Motor neuron (in vitro differentiated cells): ENCODE data around the gene USP54. TPM values are rescaled to one million over a fixed set of nuclear protein-coding genes. Genes with fewer than 3 reads are reported as not detected.
"Not testable (repeated sequence)": the region's sequence is repeated elsewhere in the genome, so short reads cannot be mapped to it uniquely, and the experiment has no call there.

Source experiments
- ATAC-seq, 8 experiments: fragments of 200-7000 bp; cut with Tn5 transposase; replicated peaks in 6 of 8; 2 replicates each; pipeline ENCODE4 v1.8.0; 2021; ENCODE audit warnings: mild to moderate bottlenecking in 8 of 8, moderate library complexity in 8 of 8
- H3K27ac ChIP-seq, 2 donors: fragments of 250-450 bp; sonication (Bioruptor Pico); 2 replicates each; pipeline ENCODE4 v1.9.0; 2021; ENCODE audit warnings: antibody characterized with exemption in 2 of 2, mild to moderate bottlenecking in 2 of 2, moderate library complexity in 1 of 2
- H3K4me1 ChIP-seq, 2 donors: fragments of 250-450 bp; sonication (Bioruptor Pico); replicated peaks in 1 of 2; 2 replicates each; pipeline ENCODE4 v1.6.1; 2021; ENCODE audit warnings: antibody characterized with exemption in 2 of 2, mild to moderate bottlenecking in 2 of 2, moderate library complexity in 1 of 2
- H3K4me3 ChIP-seq, 5 donors: fragments of 250-450 bp; sonication (Bioruptor Pico); 2 replicates each; pipeline ENCODE4 v1.9.0; 2021; ENCODE audit warnings: antibody characterized with exemption in 5 of 5, mild to moderate bottlenecking in 5 of 5, moderate library complexity in 4 of 5
- WGBS, 10 experiments: fragments of 450-650 bp; shearing (Covaris generic); methylation state at CpG; one replicate each; pipeline ENCODE4 v1.0.0; 2022; 5-methylcytosine and 5-hydroxymethylcytosine counted together
- in situ Hi-C, 9 experiments: fragments of 400-800 bp; cut with MboI; loops; one replicate each; pipeline ENCODE4 v1.15.0; 2021; ENCODE audit warnings: low sequenced_read_pairs in 9 of 9, low pct_unique_long_range_greater_than_20kb in 2 of 9; ENCODE audit not compliant: unreplicated experiment in 9 of 9
- total RNA-seq, 8 experiments: library from RNA; unstranded; fragments of 300-600 nt; gene quantifications; 2 replicates each; pipeline versions ENCODE4 v1.2.3 to v1.2.4, GENCODE V29; 2022

Gene USP54
- total RNA-seq, 8 experiments from 2014 or later: 6.1 to 26.9 (median 23.8) TPM

DNA sequence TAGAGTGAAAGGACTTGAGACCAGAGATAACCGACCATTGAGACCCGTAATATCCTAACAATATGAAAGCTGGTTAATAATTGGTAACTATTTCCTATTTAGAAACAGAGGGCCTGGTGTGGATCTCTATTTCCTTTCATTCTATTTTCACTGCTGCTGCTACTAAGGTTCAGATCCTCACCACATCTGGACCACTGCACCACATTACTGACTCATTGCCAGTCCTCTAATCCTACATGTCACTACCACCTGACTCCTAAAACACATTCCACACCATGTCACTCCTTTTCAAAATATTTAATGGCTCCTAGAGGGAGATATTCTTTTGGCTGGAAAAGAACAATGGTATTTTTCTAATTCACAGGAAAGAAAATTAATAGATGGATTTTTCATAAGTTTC is 6.4 kb downstream of the USP54 start:
- 81 to 100% (median 100%) methylated on average over 1 to 2 of the region's 2 CpGs; no CpG with 5 or more reads in 2 of the 10 experiments for WGBS, 10 experiments
- Histone ChIP-seq H3K27ac (no peak overlapping the region), H3K4me1 (peaks cover 11 to 21% of the 10 kb centered on the region in 2 donors), H3K4me3 (no peak overlapping the region)
- in situ Hi-C loops: no loop called here
- no peak for ATAC-seq

DNA sequence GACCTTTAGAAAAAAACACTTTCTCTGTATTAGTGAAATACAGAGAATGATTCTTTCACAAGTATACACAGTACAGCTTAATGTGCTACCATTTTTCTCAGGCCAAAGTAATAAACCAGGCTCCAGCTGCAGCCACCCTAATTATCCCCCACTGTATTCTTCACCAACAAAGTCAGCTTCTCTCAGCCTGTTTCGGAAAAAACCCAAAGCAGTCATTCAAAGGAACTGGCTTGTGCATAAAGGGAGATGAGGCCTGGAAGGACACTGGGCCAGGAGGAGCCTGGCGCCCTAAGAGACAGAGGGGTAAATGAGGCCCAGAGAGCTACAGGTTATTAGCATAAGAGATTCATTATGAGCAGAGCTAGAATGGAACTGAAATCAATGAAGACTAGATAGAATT is 9.2 kb downstream of the USP54 start:
- no peak overlapping the region for H3K4me3 ChIP-seq
- H3K27ac ChIP-seq: peak overlapping the region in 1 of 2 donors; percentile 36
- 0 to 100% (median 55%) methylated on average over 1 to 2 of the region's 2 CpGs; no CpG with 5 or more reads in 4 of the 10 experiments for WGBS, 10 experiments
- peaks cover 6 to 16% of the 10 kb centered on the region in 2 donors for H3K4me1 ChIP-seq
- ATAC-seq: peak in 5 of 8 experiments; percentile 74 to 92 (median 86)
- in situ Hi-C loops: no loop called here

DNA sequence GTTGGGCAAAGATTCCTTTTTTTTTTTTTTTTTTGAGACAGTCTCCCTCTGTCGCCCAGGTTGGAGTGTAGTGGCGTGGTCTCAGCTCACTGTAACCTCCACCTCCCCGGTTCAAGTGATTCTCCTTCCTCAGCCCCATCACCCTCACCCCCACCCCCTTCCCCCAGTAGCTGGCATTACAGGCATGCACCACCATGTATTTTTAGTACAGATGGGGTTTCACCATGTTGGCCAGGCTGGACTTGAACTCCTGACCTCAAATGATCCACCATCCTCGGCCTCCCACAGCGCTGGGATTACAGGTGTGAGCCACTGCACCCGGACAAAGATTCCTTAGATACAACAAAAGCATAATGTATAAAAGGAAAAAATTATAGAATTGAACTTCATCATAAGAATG is 12.2 kb downstream of the USP54 start:
- in situ Hi-C loops, H3K4me3 ChIP-seq, ATAC-seq, H3K4me1 ChIP-seq, H3K27ac ChIP-seq: not testable (repeated sequence)
- WGBS, 10 experiments: 50 to 100% (median 100%) methylated on average over 1 to 5 of the region's 6 CpGs; no CpG with 5 or more reads in 3 of the 10 experiments

DNA sequence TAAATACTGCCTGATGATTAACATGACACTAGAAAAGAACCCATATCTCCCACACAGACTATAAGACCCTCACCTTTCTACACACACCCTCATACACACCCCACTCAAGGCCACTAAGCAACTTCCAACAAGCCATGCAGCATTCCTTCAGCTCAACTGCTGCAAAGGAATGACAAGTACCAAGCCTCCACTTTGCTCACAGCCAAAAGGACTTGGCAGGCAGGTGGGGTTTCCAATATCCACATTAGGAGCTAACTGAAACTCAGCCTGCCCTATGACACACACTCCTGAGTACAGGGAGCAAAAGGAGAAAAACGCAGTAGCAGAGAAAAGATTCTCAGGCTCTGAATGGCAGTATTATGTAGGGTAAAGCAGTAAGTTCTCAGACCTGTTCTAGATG is 13.4 kb downstream of the USP54 start:
- ATAC-seq: no peak
- WGBS, 10 experiments: 67 to 89% methylated on average over 1 of the region's 1 CpG; no CpG with 5 or more reads in 8 of the 10 experiments
- in situ Hi-C loops: no loop called here
- Histone ChIP-seq H3K27ac (no peak overlapping the region), H3K4me3 (no peak overlapping the region), H3K4me1 (peaks cover 6 to 9% of the 10 kb centered on the region in 2 donors)

DNA sequence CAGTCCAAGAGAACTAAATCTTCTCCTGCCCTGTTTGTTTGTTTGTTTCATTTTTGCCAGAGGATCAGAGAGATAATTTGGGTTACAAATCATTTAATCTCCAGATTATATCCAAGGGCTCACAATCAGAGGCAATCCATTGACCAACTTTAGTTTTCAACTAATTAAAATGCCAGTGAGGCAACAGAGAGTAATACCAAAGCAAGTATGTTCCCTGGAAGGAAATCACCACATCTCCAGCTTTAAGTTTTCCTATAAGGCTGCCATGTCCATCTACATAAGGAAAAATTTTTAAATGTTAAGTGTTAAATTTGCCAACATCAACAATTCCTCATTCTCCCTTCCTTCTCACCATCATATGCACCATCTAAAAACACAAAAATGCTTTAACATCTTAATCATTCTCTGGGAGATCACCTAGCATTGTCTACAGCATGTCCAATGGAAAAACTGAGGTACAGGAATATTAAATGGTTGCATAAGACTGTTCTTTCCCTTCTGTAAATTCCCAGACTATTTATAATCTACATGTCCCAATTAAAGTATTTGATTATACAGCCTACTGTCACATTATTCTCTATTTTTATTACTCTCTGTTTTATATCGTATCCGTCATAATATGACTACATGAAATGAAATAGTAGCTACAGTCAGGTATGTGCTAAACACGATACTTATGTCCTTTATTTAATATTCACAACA is 14.1 kb downstream of the USP54 start:
- 88 to 100% (median 98%) methylated on average over 1 to 3 of the region's 3 CpGs for WGBS, 10 experiments
- Histone ChIP-seq H3K4me3 (no peak overlapping the region), H3K27ac (no peak overlapping the region), H3K4me1 (peaks cover 2 to 4% of the 10 kb centered on the region in 2 donors)
- no peak for ATAC-seq
- in situ Hi-C loops: no loop called here

DNA sequence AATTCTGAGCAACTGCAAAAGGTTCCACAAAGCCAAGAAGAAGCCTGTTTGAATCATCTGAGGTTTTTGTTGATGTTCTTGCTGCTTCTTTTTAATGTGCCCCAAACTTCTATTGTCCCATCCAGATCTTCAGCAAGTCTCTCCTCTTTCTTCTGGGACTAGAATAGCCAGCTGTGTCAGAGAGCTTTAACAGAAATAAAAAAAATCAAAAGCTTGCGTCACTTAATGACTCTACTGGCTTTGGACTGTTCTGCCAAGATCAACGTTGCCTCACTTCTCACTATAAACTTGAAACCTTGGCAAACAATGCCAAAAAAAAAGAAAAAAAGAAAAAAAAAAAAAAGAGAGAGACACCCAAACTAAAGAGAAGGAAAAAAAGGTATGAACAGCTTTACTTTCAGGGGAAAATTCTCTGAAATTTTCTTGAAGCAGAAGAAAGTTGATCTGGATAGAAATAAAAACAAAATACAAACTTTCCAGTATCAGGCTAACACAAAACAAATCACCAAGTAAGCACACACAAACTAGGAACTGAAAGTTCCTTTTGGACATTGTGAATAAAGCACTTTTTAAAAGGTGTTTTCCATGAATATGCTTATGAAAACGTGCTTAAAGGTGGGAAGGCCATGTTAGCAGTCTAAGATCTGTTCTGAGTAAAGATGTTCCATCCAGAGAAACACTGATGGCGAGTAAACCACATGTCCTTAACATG is 14.8 kb downstream of the USP54 start:
- in situ Hi-C loops: no loop called here
- no peaks in the 10 kb centered on the region for H3K4me1 ChIP-seq
- ATAC-seq: peak in 3 of 8 experiments; percentile 69 to 74 (median 70)
- no peak overlapping the region for H3K4me3 ChIP-seq
- 0 to 100% (median 58%) methylated on average over 2 to 4 of the region's 4 CpGs for WGBS, 10 experiments
- H3K27ac ChIP-seq: no peak overlapping the region

DNA sequence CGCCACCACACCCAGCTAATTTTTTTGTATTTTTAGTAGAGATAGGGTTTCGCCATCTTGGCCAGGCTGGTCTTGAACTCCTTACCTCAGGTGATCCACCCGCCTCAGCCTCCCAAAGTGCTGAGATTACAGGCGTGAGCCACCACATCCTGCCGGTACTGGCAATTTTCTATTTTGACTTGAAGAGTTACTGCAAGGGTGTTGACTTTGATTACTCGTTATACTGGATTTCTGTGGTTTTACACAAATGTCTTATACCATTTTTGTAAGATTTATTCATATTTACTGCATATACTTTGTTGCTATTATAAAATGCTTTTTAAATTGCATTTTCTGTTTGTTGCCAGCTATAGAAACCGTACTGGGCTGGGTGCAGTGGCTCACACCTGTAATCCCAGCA is 24.1 kb downstream of the USP54 start:
- H3K4me3 ChIP-seq, ATAC-seq, H3K4me1 ChIP-seq, in situ Hi-C loops, H3K27ac ChIP-seq: not testable (repeated sequence)
- WGBS, 10 experiments: 61 to 100% (median 92%) methylated on average over 4 to 6 of the region's 7 CpGs; no CpG with 5 or more reads in 2 of the 10 experiments

DNA sequence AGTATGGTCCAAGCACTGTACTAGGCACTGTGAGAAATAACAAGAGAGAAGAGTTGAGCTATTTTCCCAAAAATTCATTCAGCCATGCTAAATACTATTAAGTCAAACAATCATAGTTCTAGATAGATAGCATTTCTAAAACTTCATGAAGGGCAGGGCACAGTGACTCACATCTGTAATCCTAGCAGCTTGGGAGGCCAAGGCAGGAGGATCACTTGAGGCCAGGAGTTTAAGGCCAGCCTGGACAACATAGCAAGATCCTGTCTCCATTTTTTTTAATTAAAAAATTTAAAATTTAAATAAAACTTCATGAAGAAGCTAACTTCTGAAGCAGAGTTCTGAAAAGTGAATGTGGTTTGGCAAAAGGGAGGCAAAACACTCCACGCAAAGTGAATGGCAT is 29.9 kb downstream of the USP54 start:
- no peak for ATAC-seq

DNA sequence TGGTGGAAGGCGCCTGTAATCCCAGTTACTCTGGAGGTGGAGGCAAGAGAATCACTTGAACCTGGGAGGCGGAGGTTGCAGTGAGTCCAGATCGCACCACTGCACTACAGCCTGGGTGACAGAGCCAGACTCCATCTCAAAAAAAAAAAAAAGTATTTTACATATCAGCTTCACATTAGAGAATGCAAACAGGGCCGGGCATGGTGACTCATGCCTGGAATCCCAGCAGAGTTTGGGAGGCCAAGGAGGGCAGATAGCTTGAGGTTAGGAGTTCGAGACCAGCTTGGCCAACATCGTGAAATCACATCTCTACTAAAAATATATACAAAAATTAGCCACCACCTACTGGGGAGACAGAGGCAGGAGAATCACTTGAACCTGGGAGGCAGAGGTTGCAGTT is 31.6 kb downstream of the USP54 start:
- in situ Hi-C loops: no loop called here
- H3K4me1 ChIP-seq: no peaks in the 10 kb centered on the region
- H3K27ac ChIP-seq: no peak overlapping the region
- ATAC-seq: peak in 2 of 8 experiments; percentile 82 to 86
- no peak overlapping the region for H3K4me3 ChIP-seq
- WGBS, 10 experiments: 0 to 100% (median 99%) methylated on average over 1 to 5 of the region's 6 CpGs

More for the DNA sequence above, 29.9 kb downstream of the USP54 start:
- Histone ChIP-seq H3K27ac (no peak overlapping the region), H3K4me3 (no peak overlapping the region), H3K4me1 (no peaks in the 10 kb centered on the region)
- 0 to 100% (median 100%) methylated on average over 1 of the region's 1 CpG; no CpG with 5 or more reads in 1 of the 10 experiments for WGBS, 10 experiments
- in situ Hi-C loops: no loop called here

DNA sequence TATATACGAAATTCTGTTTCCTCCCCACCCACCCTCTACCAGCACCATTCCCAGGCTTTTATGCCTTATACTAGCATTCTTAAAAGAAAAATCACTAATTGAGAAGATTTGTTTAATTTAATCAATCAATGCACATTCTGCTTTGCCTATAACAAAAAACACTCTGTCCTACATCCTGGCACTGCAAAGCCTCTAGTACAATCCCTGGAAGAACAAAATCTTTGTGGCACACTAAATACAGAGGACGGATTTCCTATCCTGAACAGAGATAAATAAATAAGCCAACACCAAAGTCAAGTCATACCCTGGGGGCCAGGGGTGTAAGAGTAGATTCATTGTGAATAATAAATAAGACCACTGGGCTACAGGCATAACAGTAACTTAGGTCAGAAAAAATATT is 34.3 kb downstream of the USP54 start:
- WGBS, 10 experiments: 44 to 100% (median 100%) methylated on average over 1 to 2 of the region's 2 CpGs; no CpG with 5 or more reads in 3 of the 10 experiments
- ATAC-seq: no peak
- H3K4me3 ChIP-seq: no peak overlapping the region
- H3K4me1 ChIP-seq: peaks cover 9% of the 10 kb centered on the region in 2 donors
- H3K27ac ChIP-seq: no peak overlapping the region
- in situ Hi-C loops: no loop called here

DNA sequence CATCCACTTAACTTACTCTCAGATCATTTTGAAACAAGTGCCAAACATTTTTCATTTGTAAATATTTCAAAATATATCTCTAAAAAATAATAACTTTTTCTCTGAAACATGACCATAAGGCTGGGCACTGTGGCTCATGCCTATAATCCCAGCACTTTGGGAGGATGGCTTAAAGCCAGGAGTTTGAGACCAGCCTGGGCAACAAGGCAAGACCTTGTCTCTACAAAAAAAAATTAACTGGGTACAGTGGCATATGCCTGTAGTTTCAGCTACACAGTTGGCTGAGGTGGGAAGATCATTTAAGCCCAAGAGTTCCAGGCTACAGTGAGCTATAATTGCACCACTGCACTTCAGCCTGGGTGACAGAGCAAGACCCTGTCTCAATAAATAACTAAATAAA is 36.4 kb downstream of the USP54 start:
- Histone ChIP-seq H3K4me3 (no peak overlapping the region), H3K27ac (no peak overlapping the region), H3K4me1 (peaks cover 9% of the 10 kb centered on the region in 2 donors)
- in situ Hi-C loops: no loop called here
- ATAC-seq: no peak

DNA sequence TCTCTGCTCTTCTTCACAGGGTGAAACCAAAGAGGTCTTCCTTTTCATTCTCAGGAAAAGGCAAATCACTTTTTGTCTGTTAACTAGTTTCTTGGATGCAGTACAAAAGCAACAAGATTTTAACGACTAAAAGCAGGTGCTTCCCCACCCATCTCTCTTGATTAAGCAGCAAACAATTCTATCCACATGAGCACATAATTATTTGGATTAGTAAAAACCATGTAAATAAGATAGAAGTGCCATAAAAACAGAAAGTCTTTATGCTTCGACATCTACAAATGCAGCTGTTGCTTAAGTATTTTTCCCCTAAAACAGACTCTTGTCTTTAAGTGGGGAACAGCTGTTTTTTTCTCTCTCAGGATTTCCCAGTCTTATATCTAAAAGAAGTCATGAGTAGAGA is 37.4 kb downstream of the USP54 start:
- ATAC-seq: no peak
- H3K4me1 ChIP-seq: peaks cover 9% of the 10 kb centered on the region in 2 donors
- in situ Hi-C loops: no loop called here
- H3K4me3 ChIP-seq: no peak overlapping the region
- 14 to 100% (median 68%) methylated on average over 1 to 2 of the region's 2 CpGs; no CpG with 5 or more reads in 1 of the 10 experiments for WGBS, 10 experiments
- H3K27ac ChIP-seq: peak overlapping the region; percentile 47 to 78

DNA sequence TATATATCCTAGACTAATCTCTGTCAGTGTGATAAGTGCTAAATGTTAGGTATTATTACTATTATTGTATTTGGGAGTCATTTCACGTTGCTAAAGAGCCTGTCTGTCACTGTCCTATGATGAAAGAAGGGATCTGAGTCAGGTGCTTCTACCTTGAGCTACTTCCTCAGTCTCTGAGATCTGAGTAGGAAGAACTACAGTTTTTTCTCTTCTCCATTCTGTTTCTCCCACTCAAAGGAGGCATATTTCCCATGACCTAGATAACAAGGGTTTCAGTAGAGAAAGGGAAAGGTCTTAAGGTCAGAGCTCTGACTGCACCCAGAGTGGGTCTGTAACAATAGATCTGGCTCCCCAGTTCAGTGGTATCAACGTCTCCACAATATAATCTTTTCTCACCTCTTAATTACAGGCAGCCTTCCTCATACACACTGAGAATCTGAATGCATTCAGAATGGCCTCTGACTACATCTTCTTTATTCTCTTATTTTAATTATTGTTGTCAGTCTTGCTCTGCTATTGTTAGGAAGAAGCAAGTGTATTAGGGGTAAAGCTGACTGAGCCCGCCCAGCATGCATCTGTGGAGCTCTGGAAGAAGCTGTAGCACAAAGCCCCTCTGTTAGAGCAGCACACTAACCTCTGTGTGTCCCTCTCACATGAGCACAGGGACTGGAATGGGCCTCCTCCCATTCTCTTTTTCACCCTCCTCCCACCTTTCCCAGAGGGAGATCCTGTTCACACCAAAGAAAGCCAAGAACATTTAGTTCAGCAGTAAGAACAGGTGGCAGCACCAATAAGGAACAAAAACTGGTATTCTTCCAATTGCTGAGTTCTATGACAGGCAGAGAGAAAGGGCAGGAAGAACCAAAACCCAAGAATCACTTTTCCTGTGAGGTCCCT is 38.1 kb downstream of the USP54 start:
- ATAC-seq: peak in 5 of 8 experiments; percentile 90 to 99 (median 99)

More for the DNA sequence above, 38.1 kb downstream of the USP54 start:
- 0 to 100% (median 49%) methylated on average over 1 to 3 of the region's 3 CpGs; no CpG with 5 or more reads in 2 of the 10 experiments for WGBS, 10 experiments
- Histone ChIP-seq H3K4me1 (peaks cover 9% of the 10 kb centered on the region in 2 donors), H3K27ac (peak overlapping the region; percentile 47 to 78), H3K4me3 (no peak overlapping the region)
- in situ Hi-C loops: no loop called here
